HepG2 (cell line): ENCODE results near the gene MEA1. TPM values are rescaled to one million over a fixed set of nuclear protein-coding genes. Genes with fewer than 3 reads are reported as not detected.
A peak's percentile ranks its signal among the peaks of the same experiment; 100 is the strongest.

Experiments
- BATF2 ChIP-seq: sonication (generic); formaldehyde crosslinking; IDR thresholded peaks from 2 replicates; pipeline ENCODE4 v1.8.0; 2022; ENCODE audit warnings: mild to moderate bottlenecking, missing genetic modification reagents, moderate library complexity
- BCL3 ChIP-seq: sonication (generic); formaldehyde crosslinking; IDR thresholded peaks from 2 replicates; pipeline ENCODE4 v1.5.1; 2020; ENCODE audit warnings: mild to moderate bottlenecking, missing genetic modification reagents, moderate library complexity
- CREBL2 ChIP-seq: sonication (generic); formaldehyde crosslinking; IDR thresholded peaks from 2 replicates; pipeline ENCODE4 v1.8.1; 2023; ENCODE audit warnings: missing genetic modification reagents, mild to moderate bottlenecking, borderline replicate concordance
- DNMT1 ChIP-seq: sonication (generic); formaldehyde crosslinking; IDR thresholded peaks from 2 replicates; pipeline ENCODE4 v1.5.1; 2020; ENCODE audit warnings: mild to moderate bottlenecking, missing genetic modification reagents
- KLF11 ChIP-seq: IDR thresholded peaks from 2 replicates; pipeline ENCODE4 v1.6.1; 2016; ENCODE audit warnings: missing compliant biosample characterization
- MEF2D ChIP-seq: sonication (generic); formaldehyde crosslinking; IDR thresholded peaks from 2 replicates; pipeline ENCODE4 v1.5.1; 2020; ENCODE audit warnings: mild to moderate bottlenecking, missing genetic modification reagents
- MIER3 ChIP-seq: IDR thresholded peaks from 2 replicates; pipeline ENCODE4 v1.6.1; 2016; ENCODE audit warnings: missing compliant biosample characterization, borderline replicate concordance
- ONECUT2 ChIP-seq: sonication (generic); formaldehyde crosslinking; IDR thresholded peaks from 2 replicates; pipeline ENCODE4 v1.4.0; 2020; ENCODE audit warnings: missing genetic modification reagents
- PBX2 ChIP-seq: IDR thresholded peaks from 2 replicates; pipeline ENCODE4 v1.6.1; 2016; ENCODE audit warnings: control low read depth
- PRPF4 ChIP-seq: fragments of 200-400 bp; formaldehyde crosslinking; IDR thresholded peaks from 2 replicates; pipeline ENCODE4 v1.6.1; 2016; ENCODE audit warnings: low read length, low read depth; ENCODE audit not compliant: poor library complexity, severe bottlenecking
- SMARCC2 ChIP-seq: fragments of 450-650 bp; IDR thresholded peaks from 2 replicates; pipeline ENCODE4 v1.6.1; 2017; ENCODE audit warnings: antibody characterized with exemption, mild to moderate bottlenecking
- TBX3 ChIP-seq: fragments of 450-650 bp; IDR thresholded peaks from 2 replicates; pipeline ENCODE4 v1.6.1; 2017; ENCODE audit warnings: antibody characterized with exemption, mild to moderate bottlenecking, inconsistent platforms, borderline replicate concordance
- ZKSCAN5 ChIP-seq: sonication (generic); formaldehyde crosslinking; IDR thresholded peaks from 2 replicates; pipeline ENCODE4 v1.5.1; 2020; ENCODE audit warnings: mild to moderate bottlenecking, missing genetic modification reagents
- ZNF253 ChIP-seq: sonication (generic); formaldehyde crosslinking; IDR thresholded peaks from 2 replicates; pipeline ENCODE4 v1.8.0; 2022; ENCODE audit warnings: mild to moderate bottlenecking, missing genetic modification reagents, borderline replicate concordance
- ZNF512 ChIP-seq: sonication (generic); formaldehyde crosslinking; IDR thresholded peaks from 2 replicates; pipeline ENCODE4 v1.4.0; 2020; ENCODE audit warnings: mild to moderate bottlenecking, missing genetic modification reagents
- ZNF703 ChIP-seq: sonication (generic); formaldehyde crosslinking; IDR thresholded peaks from 2 replicates; pipeline ENCODE4 v1.5.1; 2020; ENCODE audit warnings: missing genetic modification reagents, mild to moderate bottlenecking, moderate library complexity, borderline replicate concordance
- ZNF773 ChIP-seq: sonication (generic); formaldehyde crosslinking; IDR thresholded peaks from 2 replicates; pipeline ENCODE4 v1.4.0; 2020; ENCODE audit warnings: missing genetic modification reagents, borderline replicate concordance
- ZNF776 ChIP-seq: sonication (generic); formaldehyde crosslinking; IDR thresholded peaks from 2 replicates; pipeline ENCODE4 v1.4.0; 2020; ENCODE audit warnings: mild to moderate bottlenecking, missing genetic modification reagents
- polyA plus RNA-seq, 8 experiments: library from polyadenylated mRNA; depleted of rRNA in 3 of 8; stranded (reverse) in 7 of 8; unstranded in 1 of 8; fragments of >200 nt; fragmentation: Illumina TruSeq in 4 of 8; extraction: Trizol in 4 of 8; gene quantifications; 2 replicates each; pipeline versions ENCODE4 v1.2.1 to v1.2.3, GENCODE V29; 2011 to 2016; ENCODE audit warnings: low read depth in 4 of 8, missing spikeins in 1 of 8, mixed read lengths in 1 of 8; ENCODE audit not compliant: insufficient read depth in 1 of 8
- total RNA-seq, 5 experiments: library from RNA; depleted of rRNA; stranded (reverse); fragments of >200 nt; fragmentation: Illumina TruSeq; extraction: Trizol; gene quantifications; 2 replicates each; pipeline ENCODE4 v1.2.3, GENCODE V29; 2016; ENCODE audit warnings: low read depth in 1 of 5
- TF ChIP-seq, protein P1 (sequence below): sonication (generic); formaldehyde crosslinking; IDR thresholded peaks from 2 replicates; pipeline ENCODE4 v1.5.1; 2020; ENCODE audit warnings: missing genetic modification reagents, mild to moderate bottlenecking, borderline replicate concordance
- TF ChIP-seq, protein P2 (sequence below): sonication (generic); formaldehyde crosslinking; IDR thresholded peaks from 2 replicates; pipeline ENCODE4 v1.8.0; 2022; ENCODE audit warnings: low read depth, missing genetic modification reagents

The MEA1 gene
- total and polyA plus RNA-seq, 2 of the 13 experiments (the other 11 are each of a cell fraction or from before 2014, with no cell fraction given), result 75.6 to 86.2 TPM

DNA sequence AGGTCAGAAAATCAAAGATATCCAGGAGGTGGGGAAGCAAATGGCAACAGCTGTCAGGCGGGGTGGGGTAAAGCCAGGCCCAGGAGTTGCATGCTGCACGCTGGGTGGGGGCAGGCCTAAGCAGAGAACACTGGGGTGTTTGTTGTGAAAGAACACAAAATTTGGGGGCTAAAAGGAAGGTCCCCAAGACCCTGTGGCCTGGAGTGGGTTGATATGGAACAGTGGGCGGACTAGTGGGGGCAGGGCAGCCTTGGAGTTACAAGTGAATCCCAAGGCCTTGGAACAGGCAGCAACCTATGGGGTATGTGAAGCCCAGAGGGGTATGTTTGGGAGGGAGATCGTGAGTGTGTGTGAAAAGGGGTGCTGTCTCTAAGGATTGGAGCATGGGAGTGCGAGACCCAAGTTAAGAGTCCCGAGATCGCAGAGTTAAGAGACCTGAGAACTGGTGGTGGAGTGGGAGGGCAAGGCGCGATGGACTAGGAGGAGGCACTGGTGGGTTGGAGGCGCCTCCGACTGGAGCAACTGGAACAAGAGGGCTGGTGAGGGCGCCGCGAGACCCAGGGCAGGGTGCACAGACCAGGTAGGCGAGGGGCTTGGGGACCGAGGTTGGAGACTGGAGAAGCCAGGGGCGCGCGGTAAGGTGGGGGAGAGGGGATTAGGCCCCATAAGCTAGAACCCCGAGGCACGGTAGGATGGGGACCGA is 39.2 kb upstream of the MEA1 start (continued):
- TF ChIP-seq ZNF512 (CRISPR knock-in tag), result no peak; the same call in 1 of the 2 replicates
- TF ChIP-seq MIER3 (CRISPR knock-in tag), result no peak
- TF ChIP-seq CREBL2 (CRISPR knock-in tag), result no peak
- TF ChIP-seq ZNF773 (CRISPR knock-in tag), result no peak
- no peak for TF ChIP-seq MEF2D (CRISPR knock-in tag)
- TF ChIP-seq BATF2 (CRISPR knock-in tag), result no peak
- TF ChIP-seq DNMT1 (CRISPR knock-in tag), result no peak
- 0 out of 2 replicates have a peak, but pooled peaks have one; percentile 16 for TF ChIP-seq ONECUT2
- TF ChIP-seq, protein P1, sequence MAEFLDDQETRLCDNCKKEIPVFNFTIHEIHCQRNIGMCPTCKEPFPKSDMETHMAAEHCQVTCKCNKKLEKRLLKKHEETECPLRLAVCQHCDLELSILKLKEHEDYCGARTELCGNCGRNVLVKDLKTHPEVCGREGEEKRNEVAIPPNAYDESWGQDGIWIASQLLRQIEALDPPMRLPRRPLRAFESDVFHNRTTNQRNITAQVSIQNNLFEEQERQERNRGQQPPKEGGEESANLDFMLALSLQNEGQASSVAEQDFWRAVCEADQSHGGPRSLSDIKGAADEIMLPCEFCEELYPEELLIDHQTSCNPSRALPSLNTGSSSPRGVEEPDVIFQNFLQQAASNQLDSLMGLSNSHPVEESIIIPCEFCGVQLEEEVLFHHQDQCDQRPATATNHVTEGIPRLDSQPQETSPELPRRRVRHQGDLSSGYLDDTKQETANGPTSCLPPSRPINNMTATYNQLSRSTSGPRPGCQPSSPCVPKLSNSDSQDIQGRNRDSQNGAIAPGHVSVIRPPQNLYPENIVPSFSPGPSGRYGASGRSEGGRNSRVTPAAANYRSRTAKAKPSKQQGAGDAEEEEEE (CRISPR knock-in tag), result no peak
- TF ChIP-seq, protein P2, sequence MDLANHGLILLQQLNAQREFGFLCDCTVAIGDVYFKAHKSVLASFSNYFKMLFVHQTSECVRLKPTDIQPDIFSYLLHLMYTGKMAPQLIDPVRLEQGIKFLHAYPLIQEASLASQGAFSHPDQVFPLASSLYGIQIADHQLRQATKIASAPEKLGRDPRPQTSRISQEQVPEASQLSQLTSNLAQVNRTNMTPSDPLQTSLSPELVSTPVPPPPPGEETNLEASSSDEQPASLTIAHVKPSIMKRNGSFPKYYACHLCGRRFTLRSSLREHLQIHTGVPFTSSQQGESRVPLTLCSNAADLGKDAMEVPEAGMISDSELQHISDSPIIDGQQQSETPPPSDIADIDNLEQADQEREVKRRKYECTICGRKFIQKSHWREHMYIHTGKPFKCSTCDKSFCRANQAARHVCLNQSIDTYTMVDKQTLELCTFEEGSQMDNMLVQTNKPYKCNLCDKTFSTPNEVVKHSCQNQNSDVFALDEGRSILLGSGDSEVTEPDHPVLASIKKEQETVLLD, result no peak
- 0 out of 2 replicates have a peak, but pooled peaks have one; percentile 53 for TF ChIP-seq ZNF253 (CRISPR knock-in tag)
- TF ChIP-seq PRPF4, result peak; percentile 46
- TF ChIP-seq BCL3 (CRISPR knock-in tag), result no peak; the same call in 1 of the 2 replicates
- no peak for TF ChIP-seq SMARCC2
- TF ChIP-seq ZKSCAN5, result 0 out of 2 replicates have a peak, but pooled peaks have one; percentile 23
- TF ChIP-seq TBX3, result no peak
- no peak for TF ChIP-seq ZNF703
- TF ChIP-seq ZNF776 (CRISPR knock-in tag), result no peak
- no peak for TF ChIP-seq KLF11 (CRISPR knock-in tag)
- TF ChIP-seq PBX2 (CRISPR knock-in tag), result no peak
